NCI-H82 treated with DMSO at 0.1 percent for 48 hours (cell line): Measurements from ENCODE around the gene SYNGR2.

Source experiments
- DNase-seq: peaks from one replicate; lab custom pipeline; 2025; ENCODE audit not compliant: unreplicated experiment; lab: John Stamatoyannopoulos, UW

The SYNGR2 gene, protein sequence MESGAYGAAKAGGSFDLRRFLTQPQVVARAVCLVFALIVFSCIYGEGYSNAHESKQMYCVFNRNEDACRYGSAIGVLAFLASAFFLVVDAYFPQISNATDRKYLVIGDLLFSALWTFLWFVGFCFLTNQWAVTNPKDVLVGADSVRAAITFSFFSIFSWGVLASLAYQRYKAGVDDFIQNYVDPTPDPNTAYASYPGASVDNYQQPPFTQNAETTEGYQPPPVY

GRCh38 chr17:78168242-78168902 is at the start of gene SYNGR2:
Gene SYNGR2 (plus strand): TSS chr17:78168581. CDS start chr17:78168617, 36 bp downstream.
- DNase-seq, result peak; percentile 47

DNA sequence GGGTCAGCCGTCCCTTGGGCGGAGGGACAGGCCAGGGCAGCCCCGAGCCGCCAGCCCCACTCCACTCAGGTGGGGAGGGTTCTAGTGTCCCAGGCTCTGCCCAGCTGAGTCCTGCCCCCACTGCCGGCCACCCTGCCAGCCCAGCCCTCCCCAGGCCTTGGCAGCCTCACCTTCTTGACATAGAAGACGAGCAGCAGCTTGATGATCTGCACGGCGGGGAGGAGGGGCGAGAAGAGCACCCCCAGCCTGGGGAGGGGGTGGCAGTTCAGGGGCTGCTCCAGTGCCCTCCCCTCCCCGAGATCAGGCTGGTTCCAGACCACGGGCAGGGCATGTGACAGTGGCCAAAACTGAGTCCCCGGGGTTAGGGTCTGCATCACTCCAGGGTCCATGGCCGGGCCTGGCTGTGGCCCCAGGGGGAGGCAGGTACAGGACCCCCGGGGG is 49.6 kb upstream of the SYNGR2 start:
- DNase-seq, result no peak

DNA sequence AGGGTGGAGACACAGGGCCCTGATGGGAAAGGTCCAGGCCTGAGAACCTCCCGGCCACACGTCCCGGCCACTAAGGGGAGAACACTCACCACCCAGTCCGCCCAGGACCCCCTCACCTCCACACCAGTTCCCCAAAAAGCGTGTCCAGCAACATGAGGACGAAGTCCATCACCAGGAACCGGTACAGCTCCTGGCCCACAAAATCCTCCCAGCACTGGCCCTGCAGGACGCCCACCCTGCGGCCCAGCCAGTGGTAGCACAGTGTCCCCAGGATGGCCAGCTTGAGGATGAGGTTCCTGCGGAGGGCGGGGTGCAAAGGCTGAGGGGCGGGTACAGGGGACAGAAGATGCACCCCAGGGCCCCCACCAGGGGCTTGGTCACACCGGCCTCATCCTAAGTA is 47.8 kb upstream of the SYNGR2 start:
- DNase-seq, result no peak

DNA sequence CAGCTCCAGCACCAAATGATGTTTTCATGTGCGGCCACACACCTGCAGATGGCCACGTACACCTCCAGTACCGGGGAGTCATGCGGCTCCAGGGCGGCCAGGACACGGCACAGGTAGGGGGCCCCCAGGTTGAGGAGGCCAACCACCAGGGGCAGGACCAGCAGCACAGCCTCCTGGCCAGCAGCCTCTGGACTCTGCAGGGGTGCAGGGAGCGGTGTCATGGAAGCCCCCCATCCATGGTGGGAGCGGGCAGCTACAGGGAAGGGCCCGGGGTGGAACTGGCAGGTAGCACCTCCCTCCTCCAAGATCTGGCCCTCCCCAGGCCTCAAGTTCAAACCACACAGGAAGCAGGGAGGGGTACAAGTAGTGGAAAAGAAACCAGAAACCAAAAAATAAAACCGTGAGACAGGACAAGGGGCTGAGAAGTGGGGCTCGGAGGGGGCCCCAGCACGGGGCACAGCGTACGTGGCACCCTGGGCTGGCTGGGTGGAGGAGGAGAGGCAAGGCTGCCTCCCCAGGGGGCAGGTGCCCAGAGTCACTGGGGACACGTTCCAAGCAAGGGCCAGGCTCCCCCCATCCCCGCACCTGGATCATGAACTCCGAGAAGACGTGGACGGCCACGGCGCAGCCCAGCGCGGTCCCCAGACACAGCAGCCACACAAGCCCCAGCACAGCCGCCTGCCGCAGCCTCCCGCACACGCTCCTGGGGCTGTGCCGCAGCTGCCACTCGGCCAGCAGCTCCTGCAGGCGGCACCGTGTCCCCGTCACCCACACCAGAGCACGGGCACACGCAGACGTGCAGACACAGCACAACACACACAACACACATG is 47.2 kb upstream of the SYNGR2 start:
- DNase-seq, result no peak

GRCh38 chr17:78121801-78122215 is 46.6 kb upstream of the SYNGR2 start:
- DNase-seq, result no peak

- no peak for DNase-seq
Measured at GRCh38 chr17:78122216-78122930, 46.0 kb upstream of the SYNGR2 start.

GRCh38 chr17:78122931-78123249 is 45.5 kb upstream of the SYNGR2 start:
- DNase-seq, result no peak

GRCh38 chr17:78123258-78123929 is 45.0 kb upstream of the SYNGR2 start:
- no peak for DNase-seq

- no peak for DNase-seq
Measured at GRCh38 chr17:78124081-78124835, 44.1 kb upstream of the SYNGR2 start.

DNA sequence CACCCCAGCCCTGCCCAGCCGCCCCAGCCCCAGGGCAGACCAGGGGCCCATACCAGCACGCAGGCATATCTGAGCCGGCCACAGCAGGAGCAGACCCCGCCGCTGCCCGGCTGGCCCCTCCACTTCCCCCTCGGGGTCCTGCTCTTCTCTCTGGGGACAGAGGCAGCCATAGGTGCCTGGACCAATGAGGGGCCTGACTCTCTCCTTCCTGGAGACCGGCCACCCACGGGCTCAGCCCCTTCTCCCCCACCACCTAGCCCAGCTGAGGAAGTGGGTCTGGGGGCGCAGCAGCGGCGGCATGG is 43.6 kb upstream of the SYNGR2 start:
- no peak for DNase-seq

GRCh38 chr17:78125138-78125913 is 43.1 kb upstream of the SYNGR2 start:
- DNase-seq, result no peak

DNA sequence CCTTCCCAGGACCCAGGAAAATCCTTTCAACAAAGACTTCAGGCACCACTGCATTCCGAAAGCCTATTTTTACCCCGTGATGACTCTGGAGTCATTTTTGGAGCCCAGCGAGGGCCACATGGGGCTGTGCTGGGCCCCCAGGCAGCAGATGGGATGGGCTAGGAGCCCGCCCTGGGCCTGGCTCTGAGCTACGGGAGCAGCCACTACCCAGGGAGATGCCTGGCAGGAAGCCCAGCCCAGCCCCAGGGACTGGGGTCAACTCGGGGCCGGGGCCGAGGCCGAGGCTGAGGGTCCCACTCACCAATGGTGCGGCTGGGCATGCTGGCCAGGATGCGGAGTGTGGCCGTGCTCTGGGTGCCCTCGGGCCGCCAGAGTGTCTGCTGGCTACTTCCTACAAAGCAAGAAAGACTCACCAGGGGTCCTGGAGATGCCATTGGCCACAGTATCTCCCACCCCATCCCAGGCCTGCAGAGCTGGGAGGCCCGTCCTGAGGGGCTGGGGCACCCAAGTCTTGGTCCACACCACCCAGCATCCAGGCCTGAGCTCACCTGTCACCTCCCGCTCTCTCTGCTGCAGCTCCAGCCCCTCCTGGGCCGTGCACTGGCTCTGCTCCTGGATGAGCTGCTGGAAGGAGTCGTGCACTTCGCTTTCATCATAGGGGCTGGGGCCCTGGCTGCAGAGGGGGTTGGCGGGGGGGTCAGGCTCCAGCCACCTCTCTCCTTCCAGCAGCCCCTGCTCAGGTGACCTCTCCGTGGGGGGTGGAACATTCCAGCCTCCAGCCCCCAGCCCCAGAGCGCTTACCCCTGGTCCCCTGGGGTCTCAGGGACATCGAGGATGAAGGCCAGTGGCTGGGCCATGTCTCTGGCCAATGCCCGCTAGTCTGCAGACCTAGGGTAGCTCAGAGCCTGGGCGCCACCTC is 42.1 kb upstream of the SYNGR2 start:
- DNase-seq, result no peak

DNA sequence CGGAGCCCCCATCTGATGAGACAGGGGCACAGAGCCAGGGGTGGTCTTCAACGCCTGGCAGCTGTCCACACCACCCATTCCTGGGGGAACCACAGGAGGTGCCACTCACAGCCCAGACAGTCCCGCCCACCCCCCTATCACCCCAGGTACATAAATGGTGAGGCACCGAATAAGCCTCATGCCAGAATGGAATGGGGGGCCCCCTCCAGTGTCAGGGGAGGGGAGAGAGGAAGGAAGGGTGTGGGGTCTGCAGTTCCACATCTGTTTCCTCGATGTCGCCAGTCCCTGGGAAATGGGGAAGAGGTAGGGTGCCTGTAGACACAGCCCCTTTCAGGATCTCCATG is 41.5 kb upstream of the SYNGR2 start:
- DNase-seq, result no peak

- DNase-seq, result no peak
Measured at GRCh38 chr17:78127239-78127887, 41.0 kb upstream of the SYNGR2 start.

GRCh38 chr17:78127888-78128550 is 40.4 kb upstream of the SYNGR2 start:
- DNase-seq, result no peak

DNA sequence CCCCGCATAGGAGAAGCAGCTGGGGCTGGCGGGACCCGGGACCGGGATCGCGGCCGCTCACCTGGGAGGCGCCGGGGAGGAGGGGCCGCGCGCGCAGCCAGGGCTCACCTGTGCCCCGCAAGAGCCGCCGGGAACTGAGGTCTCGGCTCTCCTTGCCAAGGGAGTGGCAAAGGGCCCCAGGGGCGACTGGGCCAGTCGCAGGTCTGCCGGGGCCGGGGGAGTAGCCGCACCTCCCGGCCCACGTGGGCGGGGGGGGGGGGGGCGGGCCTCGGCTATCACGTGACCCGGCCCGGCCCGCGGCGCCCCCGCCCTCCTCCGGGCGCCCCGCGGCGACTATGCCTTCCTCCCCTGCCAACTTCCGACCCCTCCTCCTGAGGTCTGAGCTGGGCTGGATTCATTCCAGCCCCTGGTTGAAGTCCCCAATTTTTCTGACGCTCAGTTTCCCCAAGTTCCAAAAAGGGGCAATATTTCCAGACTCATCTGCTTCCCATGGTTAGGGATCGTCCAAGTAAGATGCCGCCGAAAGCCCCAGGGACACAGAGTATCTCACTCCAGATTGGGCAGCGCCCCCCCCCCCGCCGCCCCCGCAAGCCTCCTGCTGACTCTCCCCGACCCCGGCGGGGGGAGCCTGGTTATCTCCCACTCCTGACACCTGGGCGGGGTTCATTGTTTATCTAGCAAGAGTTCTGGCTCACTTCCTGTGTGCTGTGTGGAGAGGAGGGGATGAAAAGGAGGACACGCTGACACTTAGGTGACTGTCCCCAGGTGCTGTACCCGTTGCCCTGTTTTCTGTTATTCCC is 39.6 kb upstream of the SYNGR2 start, which contains the start of gene TMC6:
Gene TMC6 (minus strand): TSS at position 205 of the 800 bp plus-strand sequence. CDS start 1,923 bp downstream, outside the sequence.
- peak; percentile 25 for DNase-seq
